ENCODE results near the gene ANGPTL5.

DNA sequence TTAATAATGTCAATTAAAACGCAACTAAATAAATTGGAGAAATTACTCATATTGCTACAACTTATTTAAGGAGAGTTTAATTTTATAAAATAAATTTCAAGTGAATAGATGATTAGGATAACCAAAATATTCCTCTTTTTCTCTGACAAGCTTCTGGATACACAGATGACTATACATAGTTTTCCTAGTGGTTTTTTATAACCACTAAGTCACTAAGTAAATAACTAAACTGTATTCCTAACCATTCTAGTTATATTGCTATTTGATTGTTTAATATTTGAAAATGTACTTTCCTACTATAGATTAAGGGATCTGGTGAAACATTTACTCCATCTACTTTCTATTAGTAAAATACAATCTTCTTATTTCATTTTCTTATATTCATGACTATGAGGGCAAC is 4.7 kb upstream of the ANGPTL5 start:
- TF ChIP-seq, protein P1, sequence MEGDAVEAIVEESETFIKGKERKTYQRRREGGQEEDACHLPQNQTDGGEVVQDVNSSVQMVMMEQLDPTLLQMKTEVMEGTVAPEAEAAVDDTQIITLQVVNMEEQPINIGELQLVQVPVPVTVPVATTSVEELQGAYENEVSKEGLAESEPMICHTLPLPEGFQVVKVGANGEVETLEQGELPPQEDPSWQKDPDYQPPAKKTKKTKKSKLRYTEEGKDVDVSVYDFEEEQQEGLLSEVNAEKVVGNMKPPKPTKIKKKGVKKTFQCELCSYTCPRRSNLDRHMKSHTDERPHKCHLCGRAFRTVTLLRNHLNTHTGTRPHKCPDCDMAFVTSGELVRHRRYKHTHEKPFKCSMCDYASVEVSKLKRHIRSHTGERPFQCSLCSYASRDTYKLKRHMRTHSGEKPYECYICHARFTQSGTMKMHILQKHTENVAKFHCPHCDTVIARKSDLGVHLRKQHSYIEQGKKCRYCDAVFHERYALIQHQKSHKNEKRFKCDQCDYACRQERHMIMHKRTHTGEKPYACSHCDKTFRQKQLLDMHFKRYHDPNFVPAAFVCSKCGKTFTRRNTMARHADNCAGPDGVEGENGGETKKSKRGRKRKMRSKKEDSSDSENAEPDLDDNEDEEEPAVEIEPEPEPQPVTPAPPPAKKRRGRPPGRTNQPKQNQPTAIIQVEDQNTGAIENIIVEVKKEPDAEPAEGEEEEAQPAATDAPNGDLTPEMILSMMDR (IDR thresholded peaks at IDR 0.05; ENCODE audit: low read length): no peak
- TF ChIP-seq EZH2 (IDR thresholded peaks at IDR 0.05; ENCODE audit: borderline replicate concordance, low read length): no peak
